ENCODE data around the gene PRPS2.

The PRPS2 gene

GRCh38 chrX:12777670-12778069, 13.5 kb upstream of the PRPS2 start:
- DNase-seq = no peak
- Histone ChIP-seq H3K27me3 (replicated peaks; ENCODE audit: control insufficient read depth, insufficient read depth, low read length, poor library complexity, severe bottlenecking) (no peaks in the 10 kb centered on the region), H3K4me3 (ENCODE audit: insufficient read depth, low read depth, low read length, poor library complexity, severe bottlenecking) (no peak overlapping the region), H3K27ac (ENCODE audit: insufficient read depth, low read length, poor library complexity, severe bottlenecking) (no peak overlapping the region), H3K4me1 (ENCODE audit: control insufficient read depth, insufficient read depth, low read length, poor library complexity, severe bottlenecking) (no peaks in the 10 kb centered on the region), H3K9me3 (ENCODE audit: control insufficient read depth, low read length) (no peaks in the 10 kb centered on the region), H3K36me3 (ENCODE audit: control insufficient read depth, insufficient read depth, low read length) (no peaks in the 10 kb centered on the region)

GRCh38 chrX:12779534-12779933, 11.7 kb upstream of the PRPS2 start:
- DNase-seq = no peak
- H3K4me1 ChIP-seq (ENCODE audit: control insufficient read depth, insufficient read depth, low read length, poor library complexity, severe bottlenecking) = no peaks in the 10 kb centered on the region
- no peak overlapping the region for H3K4me3 ChIP-seq (ENCODE audit: insufficient read depth, low read depth, low read length, poor library complexity, severe bottlenecking)
- no peaks in the 10 kb centered on the region for H3K9me3 ChIP-seq (ENCODE audit: control insufficient read depth, low read length)
- H3K27me3 ChIP-seq (replicated peaks; ENCODE audit: control insufficient read depth, insufficient read depth, low read length, poor library complexity, severe bottlenecking) = no peaks in the 10 kb centered on the region
- H3K27ac ChIP-seq (ENCODE audit: insufficient read depth, low read length, poor library complexity, severe bottlenecking) = no peak overlapping the region
- no peaks in the 10 kb centered on the region for H3K36me3 ChIP-seq (ENCODE audit: control insufficient read depth, insufficient read depth, low read length)

- H3K36me3 ChIP-seq (ENCODE audit: control insufficient read depth, insufficient read depth, low read length) = no peaks in the 10 kb centered on the region
- DNase-seq = no peak
- H3K9me3 ChIP-seq (ENCODE audit: control insufficient read depth, low read length) = no peaks in the 10 kb centered on the region
- no peaks in the 10 kb centered on the region for H3K4me1 ChIP-seq (ENCODE audit: control insufficient read depth, insufficient read depth, low read length, poor library complexity, severe bottlenecking)
- no peak overlapping the region for H3K4me3 ChIP-seq (ENCODE audit: insufficient read depth, low read depth, low read length, poor library complexity, severe bottlenecking)
- H3K27me3 ChIP-seq (replicated peaks; ENCODE audit: control insufficient read depth, insufficient read depth, low read length, poor library complexity, severe bottlenecking) = no peaks in the 10 kb centered on the region
- no peak overlapping the region for H3K27ac ChIP-seq (ENCODE audit: insufficient read depth, low read length, poor library complexity, severe bottlenecking)
Measured at GRCh38 chrX:12788645-12789044, 2.6 kb upstream of the PRPS2 start.

GRCh38 chrX:12789976-12790375, 1.2 kb upstream of the PRPS2 start:
- H3K36me3 ChIP-seq (ENCODE audit: control insufficient read depth, insufficient read depth, low read length) = no peaks in the 10 kb centered on the region
- DNase-seq = no peak
- no peaks in the 10 kb centered on the region for H3K9me3 ChIP-seq (ENCODE audit: control insufficient read depth, low read length)
- no peak overlapping the region for H3K4me3 ChIP-seq (ENCODE audit: insufficient read depth, low read depth, low read length, poor library complexity, severe bottlenecking)
- no peaks in the 10 kb centered on the region for H3K27me3 ChIP-seq (replicated peaks; ENCODE audit: control insufficient read depth, insufficient read depth, low read length, poor library complexity, severe bottlenecking)
- no peaks in the 10 kb centered on the region for H3K4me1 ChIP-seq (ENCODE audit: control insufficient read depth, insufficient read depth, low read length, poor library complexity, severe bottlenecking)
- no peak overlapping the region for H3K27ac ChIP-seq (ENCODE audit: insufficient read depth, low read length, poor library complexity, severe bottlenecking)

- no peak for DNase-seq
- no peaks in the 10 kb centered on the region for H3K27me3 ChIP-seq (replicated peaks; ENCODE audit: control insufficient read depth, insufficient read depth, low read length, poor library complexity, severe bottlenecking)
- H3K4me1 ChIP-seq (ENCODE audit: control insufficient read depth, insufficient read depth, low read length, poor library complexity, severe bottlenecking) = no peaks in the 10 kb centered on the region
- peak overlapping the region; percentile 69 for H3K4me3 ChIP-seq (ENCODE audit: insufficient read depth, low read depth, low read length, poor library complexity, severe bottlenecking)
- peak overlapping the region; percentile 42 for H3K27ac ChIP-seq (ENCODE audit: insufficient read depth, low read length, poor library complexity, severe bottlenecking)
- H3K9me3 ChIP-seq (ENCODE audit: control insufficient read depth, low read length) = no peaks in the 10 kb centered on the region
- H3K36me3 ChIP-seq (ENCODE audit: control insufficient read depth, insufficient read depth, low read length) = no peaks in the 10 kb centered on the region
Measured at GRCh38 chrX:12790885-12791256, 341 bp upstream of the PRPS2 start.

- no peaks in the 10 kb centered on the region for H3K9me3 ChIP-seq (ENCODE audit: control insufficient read depth, low read length)
- no peaks in the 10 kb centered on the region for H3K4me1 ChIP-seq (ENCODE audit: control insufficient read depth, insufficient read depth, low read length, poor library complexity, severe bottlenecking)
- H3K27ac ChIP-seq (ENCODE audit: insufficient read depth, low read length, poor library complexity, severe bottlenecking) = no peak overlapping the region
- no peak for DNase-seq
- no peaks in the 10 kb centered on the region for H3K27me3 ChIP-seq (replicated peaks; ENCODE audit: control insufficient read depth, insufficient read depth, low read length, poor library complexity, severe bottlenecking)
- H3K36me3 ChIP-seq (ENCODE audit: control insufficient read depth, insufficient read depth, low read length) = no peaks in the 10 kb centered on the region
- no peak overlapping the region for H3K4me3 ChIP-seq (ENCODE audit: insufficient read depth, low read depth, low read length, poor library complexity, severe bottlenecking)
Measured at GRCh38 chrX:12792711-12793110, 1.5 kb downstream of the PRPS2 start.

- no peak for DNase-seq
Measured at GRCh38 chrX:12794654-12795053, 3.4 kb downstream of the PRPS2 start.

GRCh38 chrX:12798601-12799000, 7.4 kb downstream of the PRPS2 start:
- Histone ChIP-seq H3K36me3 (ENCODE audit: control insufficient read depth, insufficient read depth, low read length) (no peaks in the 10 kb centered on the region), H3K4me3 (ENCODE audit: insufficient read depth, low read depth, low read length, poor library complexity, severe bottlenecking) (no peak overlapping the region), H3K27me3 (replicated peaks; ENCODE audit: control insufficient read depth, insufficient read depth, low read length, poor library complexity, severe bottlenecking) (no peaks in the 10 kb centered on the region), H3K4me1 (ENCODE audit: control insufficient read depth, insufficient read depth, low read length, poor library complexity, severe bottlenecking) (no peaks in the 10 kb centered on the region), H3K9me3 (ENCODE audit: control insufficient read depth, low read length) (no peaks in the 10 kb centered on the region), H3K27ac (ENCODE audit: insufficient read depth, low read length, poor library complexity, severe bottlenecking) (no peak overlapping the region)
- DNase-seq = no peak

More at GRCh38 chrX:12794654-12795053, 3.4 kb downstream of the PRPS2 start:
- no peaks in the 10 kb centered on the region for H3K27me3 ChIP-seq (replicated peaks; ENCODE audit: control insufficient read depth, insufficient read depth, low read length, poor library complexity, severe bottlenecking)
- H3K36me3 ChIP-seq (ENCODE audit: control insufficient read depth, insufficient read depth, low read length) = no peaks in the 10 kb centered on the region
- no peaks in the 10 kb centered on the region for H3K4me1 ChIP-seq (ENCODE audit: control insufficient read depth, insufficient read depth, low read length, poor library complexity, severe bottlenecking)
- no peak overlapping the region for H3K4me3 ChIP-seq (ENCODE audit: insufficient read depth, low read depth, low read length, poor library complexity, severe bottlenecking)
- no peaks in the 10 kb centered on the region for H3K9me3 ChIP-seq (ENCODE audit: control insufficient read depth, low read length)
- H3K27ac ChIP-seq (ENCODE audit: insufficient read depth, low read length, poor library complexity, severe bottlenecking) = no peak overlapping the region

- Histone ChIP-seq H3K4me3 (ENCODE audit: insufficient read depth, low read depth, low read length, poor library complexity, severe bottlenecking) (no peak overlapping the region), H3K4me1 (ENCODE audit: control insufficient read depth, insufficient read depth, low read length, poor library complexity, severe bottlenecking) (no peaks in the 10 kb centered on the region), H3K36me3 (ENCODE audit: control insufficient read depth, insufficient read depth, low read length) (no peaks in the 10 kb centered on the region), H3K9me3 (ENCODE audit: control insufficient read depth, low read length) (no peaks in the 10 kb centered on the region), H3K27ac (ENCODE audit: insufficient read depth, low read length, poor library complexity, severe bottlenecking) (no peak overlapping the region), H3K27me3 (replicated peaks; ENCODE audit: control insufficient read depth, insufficient read depth, low read length, poor library complexity, severe bottlenecking) (no peaks in the 10 kb centered on the region)
- DNase-seq = no peak
Measured at GRCh38 chrX:12799118-12799517, 7.9 kb downstream of the PRPS2 start.

GRCh38 chrX:12802741-12803140, 11.5 kb downstream of the PRPS2 start:
- Histone ChIP-seq H3K4me3 (ENCODE audit: insufficient read depth, low read depth, low read length, poor library complexity, severe bottlenecking) (no peak overlapping the region), H3K27ac (ENCODE audit: insufficient read depth, low read length, poor library complexity, severe bottlenecking) (no peak overlapping the region), H3K9me3 (ENCODE audit: control insufficient read depth, low read length) (no peaks in the 10 kb centered on the region), H3K27me3 (replicated peaks; ENCODE audit: control insufficient read depth, insufficient read depth, low read length, poor library complexity, severe bottlenecking) (no peaks in the 10 kb centered on the region), H3K36me3 (ENCODE audit: control insufficient read depth, insufficient read depth, low read length) (no peaks in the 10 kb centered on the region), H3K4me1 (ENCODE audit: control insufficient read depth, insufficient read depth, low read length, poor library complexity, severe bottlenecking) (no peaks in the 10 kb centered on the region)
- no peak for DNase-seq

- H3K36me3 ChIP-seq (ENCODE audit: control insufficient read depth, insufficient read depth, low read length) = no peaks in the 10 kb centered on the region
- no peak for DNase-seq
- no peak overlapping the region for H3K4me3 ChIP-seq (ENCODE audit: insufficient read depth, low read depth, low read length, poor library complexity, severe bottlenecking)
- H3K27me3 ChIP-seq (replicated peaks; ENCODE audit: control insufficient read depth, insufficient read depth, low read length, poor library complexity, severe bottlenecking) = no peaks in the 10 kb centered on the region
- no peak overlapping the region for H3K27ac ChIP-seq (ENCODE audit: insufficient read depth, low read length, poor library complexity, severe bottlenecking)
- no peaks in the 10 kb centered on the region for H3K9me3 ChIP-seq (ENCODE audit: control insufficient read depth, low read length)
- no peaks in the 10 kb centered on the region for H3K4me1 ChIP-seq (ENCODE audit: control insufficient read depth, insufficient read depth, low read length, poor library complexity, severe bottlenecking)
Measured at GRCh38 chrX:12804655-12805054, 13.4 kb downstream of the PRPS2 start.
